22Rv1 (cell line): ENCODE measurements around the gene RCL1.

Source experiments
- H3K27ac ChIP-seq: fragments of 450-650 bp; 2 replicates; pipeline ENCODE4 v1.5.1; 2017
- ZFX ChIP-seq: fragments of 450-650 bp; IDR thresholded peaks from 2 replicates; pipeline ENCODE4 v1.6.1; 2017; ENCODE audit warnings: antibody characterized with exemption, borderline replicate concordance
- TF ChIP-seq, protein P1 (sequence below): fragments of 450-650 bp; IDR thresholded peaks from 2 replicates; pipeline ENCODE4 v1.5.1; 2017; ENCODE audit warnings: mild to moderate bottlenecking

RCL1 gene

DNA sequence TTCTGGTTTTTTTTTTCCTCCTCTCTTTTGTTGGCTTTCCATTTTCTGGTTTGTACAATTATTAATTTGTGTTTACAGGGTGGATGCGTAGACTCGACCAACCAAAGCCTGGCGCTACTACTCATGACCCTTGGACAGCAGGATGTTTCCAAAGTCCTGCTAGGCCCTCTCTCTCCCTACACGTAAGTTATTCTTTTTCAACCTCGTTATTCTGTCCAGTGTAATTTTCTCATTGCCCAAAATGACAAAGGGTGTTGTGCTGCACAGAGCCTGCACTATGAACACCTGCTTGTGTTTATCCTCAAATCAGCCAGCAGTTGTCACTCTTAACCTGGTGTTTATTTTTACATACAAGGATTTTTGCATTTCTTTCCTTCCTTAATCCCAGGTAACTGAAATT is 56.6 kb downstream of the RCL1 start:
- TF ChIP-seq, protein P1, sequence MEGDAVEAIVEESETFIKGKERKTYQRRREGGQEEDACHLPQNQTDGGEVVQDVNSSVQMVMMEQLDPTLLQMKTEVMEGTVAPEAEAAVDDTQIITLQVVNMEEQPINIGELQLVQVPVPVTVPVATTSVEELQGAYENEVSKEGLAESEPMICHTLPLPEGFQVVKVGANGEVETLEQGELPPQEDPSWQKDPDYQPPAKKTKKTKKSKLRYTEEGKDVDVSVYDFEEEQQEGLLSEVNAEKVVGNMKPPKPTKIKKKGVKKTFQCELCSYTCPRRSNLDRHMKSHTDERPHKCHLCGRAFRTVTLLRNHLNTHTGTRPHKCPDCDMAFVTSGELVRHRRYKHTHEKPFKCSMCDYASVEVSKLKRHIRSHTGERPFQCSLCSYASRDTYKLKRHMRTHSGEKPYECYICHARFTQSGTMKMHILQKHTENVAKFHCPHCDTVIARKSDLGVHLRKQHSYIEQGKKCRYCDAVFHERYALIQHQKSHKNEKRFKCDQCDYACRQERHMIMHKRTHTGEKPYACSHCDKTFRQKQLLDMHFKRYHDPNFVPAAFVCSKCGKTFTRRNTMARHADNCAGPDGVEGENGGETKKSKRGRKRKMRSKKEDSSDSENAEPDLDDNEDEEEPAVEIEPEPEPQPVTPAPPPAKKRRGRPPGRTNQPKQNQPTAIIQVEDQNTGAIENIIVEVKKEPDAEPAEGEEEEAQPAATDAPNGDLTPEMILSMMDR = no peak
- no peak for TF ChIP-seq ZFX
- no peak overlapping the region for H3K27ac ChIP-seq

DNA sequence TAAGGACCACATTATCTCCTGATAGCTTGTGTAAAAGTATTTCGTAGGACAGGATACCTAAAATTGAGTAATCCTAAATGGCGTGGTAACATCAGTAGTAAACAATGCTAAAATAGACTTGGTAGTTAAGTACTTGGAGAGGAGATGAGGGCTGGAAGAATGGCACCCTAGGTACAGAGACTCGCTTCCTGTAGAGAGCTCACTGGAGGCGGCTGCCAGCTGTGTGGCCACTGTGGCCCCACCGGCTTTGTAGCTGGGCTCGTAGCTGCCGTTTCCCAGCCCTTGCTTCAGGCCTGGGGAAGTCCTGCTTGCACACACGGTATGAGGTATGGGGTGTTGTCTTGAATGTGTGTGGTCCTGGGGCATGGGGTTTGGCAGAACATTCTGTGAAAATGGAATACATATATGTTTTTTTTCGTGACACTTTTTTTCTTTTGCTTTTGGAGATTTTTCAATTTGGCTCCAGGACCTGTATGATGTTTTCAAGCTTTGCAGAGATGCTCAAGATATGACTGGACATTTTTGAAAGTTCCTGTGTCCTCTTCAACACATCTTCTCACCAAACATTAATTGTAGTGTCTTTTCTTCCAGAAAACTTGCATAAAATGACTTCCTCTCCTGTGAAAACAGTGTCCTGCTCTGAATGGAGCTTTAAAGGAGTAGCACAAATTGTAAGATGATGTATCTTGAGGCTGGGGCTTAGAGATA is 58.0 kb downstream of the RCL1 start:
- H3K27ac ChIP-seq = no peak overlapping the region
- TF ChIP-seq, protein P1 = no peak

- no peak for TF ChIP-seq ZFX
- TF ChIP-seq, protein P1 = no peak
- H3K27ac ChIP-seq = no peak overlapping the region
Observed at GRCh38 chr9:4852419-4852818, 59.7 kb downstream of the RCL1 start.

- TF ChIP-seq ZFX = no peak
- TF ChIP-seq, protein P1 = no peak
- H3K27ac ChIP-seq = no peak overlapping the region
Observed at GRCh38 chr9:4854265-4854590, 61.5 kb downstream of the RCL1 start.

DNA sequence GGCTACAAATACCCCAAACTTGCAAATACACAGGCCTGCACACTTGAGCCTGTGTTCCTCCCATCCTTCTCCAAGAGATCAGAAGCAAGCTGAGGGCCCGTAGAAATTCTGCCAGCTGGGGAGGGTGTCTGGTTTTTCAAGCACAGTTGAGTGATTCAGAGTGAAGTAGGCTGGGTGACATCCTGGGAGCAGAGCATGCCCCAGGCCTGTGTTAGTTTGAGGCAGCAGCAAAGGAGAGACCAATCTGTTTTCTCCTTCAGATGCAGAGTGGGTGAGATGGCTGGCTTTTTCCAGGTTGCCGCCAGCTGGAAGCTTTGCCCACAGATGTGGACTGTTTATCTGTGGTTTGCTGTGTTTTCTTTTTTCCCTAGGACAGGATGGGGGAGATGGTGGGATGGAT is 63.1 kb downstream of the RCL1 start:
- TF ChIP-seq, protein P1 = no peak
- TF ChIP-seq ZFX = no peak
- 0 out of 2 replicates have a peak overlapping the region, but pooled peaks have one; percentile 15 for H3K27ac ChIP-seq

- H3K27ac ChIP-seq = no peak overlapping the region
- TF ChIP-seq ZFX = no peak
- TF ChIP-seq, protein P1 = no peak
Observed at GRCh38 chr9:4857163-4857810, 64.5 kb downstream of the RCL1 start.

DNA sequence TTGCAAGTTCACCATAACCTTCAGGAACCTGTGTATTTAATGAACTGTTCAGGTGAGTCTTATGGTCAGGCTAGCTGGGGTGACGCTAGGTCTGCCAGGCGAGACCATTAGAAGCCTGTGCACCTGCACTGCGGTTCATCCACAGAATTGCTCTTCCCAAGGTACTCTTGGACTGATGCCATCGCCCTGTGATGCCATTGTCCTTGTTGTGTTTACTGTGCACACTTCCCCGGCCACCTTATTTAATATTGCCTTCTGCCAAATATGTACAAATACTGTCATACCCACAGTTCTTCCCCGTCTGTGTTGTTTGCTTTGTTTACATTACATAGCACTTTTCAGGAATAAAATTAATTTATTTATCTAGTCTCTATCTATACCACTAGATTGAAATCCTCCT is 66.3 kb downstream of the RCL1 start:
- TF ChIP-seq ZFX = no peak
- TF ChIP-seq, protein P1 = no peak
- H3K27ac ChIP-seq = no peak overlapping the region
